WERI-Rb-1 (cell line): Measurements from ENCODE around the gene SPTBN5.

Experiments used
- DNase-seq: peaks from one replicate; pipeline ENCODE4 v3.0.0-alpha.2; 2020
- H3K27ac ChIP-seq: fragments of 250-450 bp; sonication (Bioruptor Pico); 2 replicates; pipeline ENCODE4 v1.5.1; 2020; ENCODE audit warnings: mild to moderate bottlenecking, moderate library complexity
- H3K27me3 ChIP-seq: fragments of 250-450 bp; sonication (Bioruptor Pico); 2 replicates; pipeline ENCODE4 v1.5.1; 2021; ENCODE audit warnings: mild to moderate bottlenecking, low read depth, moderate library complexity; ENCODE audit not compliant: insufficient read depth, severe bottlenecking
- H3K36me3 ChIP-seq: fragments of 250-450 bp; sonication (Bioruptor Pico); 2 replicates; pipeline ENCODE4 v1.5.1; 2020; ENCODE audit warnings: mild to moderate bottlenecking, moderate library complexity
- H3K4me3 ChIP-seq: 2 replicates; pipeline ENCODE4 v1.5.1; 2011; ENCODE audit warnings: low read depth, mild to moderate bottlenecking, control low read depth, low read length
- H3K9me3 ChIP-seq: fragments of 250-450 bp; sonication (Bioruptor Pico); 2 replicates; pipeline ENCODE4 v1.5.1; 2021; ENCODE audit warnings: mild to moderate bottlenecking, moderate library complexity; ENCODE audit not compliant: severe bottlenecking
- CTCF ChIP-seq: IDR thresholded peaks from 2 replicates; pipeline ENCODE4 v1.5.1; 2011; ENCODE audit warnings: low read depth, mild to moderate bottlenecking, control low read depth, inconsistent platforms, low read length

The SPTBN5 gene

GRCh38 chr15:41925086-41925608, 31.3 kb upstream of the SPTBN5 start:
- Histone ChIP-seq H3K27ac (no peak overlapping the region), H3K4me3 (no peak overlapping the region), H3K9me3 (no peaks in the 10 kb centered on the region), H3K27me3 (no peaks in the 10 kb centered on the region), H3K36me3 (no peaks in the 10 kb centered on the region)
- no peak for TF ChIP-seq CTCF
- DNase-seq, result no peak

- H3K36me3 ChIP-seq, result peaks cover 3% of the 10 kb centered on the region; the same call in 1 of the 2 replicates
- TF ChIP-seq CTCF, result no peak
- no peak for DNase-seq
- no peak overlapping the region for H3K4me3 ChIP-seq
- H3K27ac ChIP-seq, result no peak overlapping the region
- no peaks in the 10 kb centered on the region for H3K9me3 ChIP-seq
- H3K27me3 ChIP-seq, result no peaks in the 10 kb centered on the region
Observed at GRCh38 chr15:41923401-41923997, 29.6 kb upstream of the SPTBN5 start.

GRCh38 chr15:41922353-41922752, 28.5 kb upstream of the SPTBN5 start:
- no peak for TF ChIP-seq CTCF

GRCh38 chr15:41921639-41922038, 27.8 kb upstream of the SPTBN5 start:
- Histone ChIP-seq H3K27ac (no peak overlapping the region), H3K27me3 (no peaks in the 10 kb centered on the region), H3K36me3 (peaks cover 3% of the 10 kb centered on the region; the same call in 1 of the 2 replicates), H3K9me3 (no peaks in the 10 kb centered on the region), H3K4me3 (no peak overlapping the region)
- no peak for TF ChIP-seq CTCF
- no peak for DNase-seq

More at GRCh38 chr15:41922353-41922752, 28.5 kb upstream of the SPTBN5 start:
- Histone ChIP-seq H3K27ac (no peak overlapping the region), H3K4me3 (no peak overlapping the region), H3K27me3 (no peaks in the 10 kb centered on the region), H3K9me3 (no peaks in the 10 kb centered on the region), H3K36me3 (peaks cover 3% of the 10 kb centered on the region; the same call in 1 of the 2 replicates)
- no peak for DNase-seq

GRCh38 chr15:41921167-41921566, 27.3 kb upstream of the SPTBN5 start:
- Histone ChIP-seq H3K36me3 (peaks cover 3% of the 10 kb centered on the region; the same call in 1 of the 2 replicates), H3K27me3 (no peaks in the 10 kb centered on the region), H3K27ac (no peak overlapping the region), H3K9me3 (no peaks in the 10 kb centered on the region), H3K4me3 (no peak overlapping the region)
- TF ChIP-seq CTCF, result no peak
- DNase-seq, result no peak

DNA sequence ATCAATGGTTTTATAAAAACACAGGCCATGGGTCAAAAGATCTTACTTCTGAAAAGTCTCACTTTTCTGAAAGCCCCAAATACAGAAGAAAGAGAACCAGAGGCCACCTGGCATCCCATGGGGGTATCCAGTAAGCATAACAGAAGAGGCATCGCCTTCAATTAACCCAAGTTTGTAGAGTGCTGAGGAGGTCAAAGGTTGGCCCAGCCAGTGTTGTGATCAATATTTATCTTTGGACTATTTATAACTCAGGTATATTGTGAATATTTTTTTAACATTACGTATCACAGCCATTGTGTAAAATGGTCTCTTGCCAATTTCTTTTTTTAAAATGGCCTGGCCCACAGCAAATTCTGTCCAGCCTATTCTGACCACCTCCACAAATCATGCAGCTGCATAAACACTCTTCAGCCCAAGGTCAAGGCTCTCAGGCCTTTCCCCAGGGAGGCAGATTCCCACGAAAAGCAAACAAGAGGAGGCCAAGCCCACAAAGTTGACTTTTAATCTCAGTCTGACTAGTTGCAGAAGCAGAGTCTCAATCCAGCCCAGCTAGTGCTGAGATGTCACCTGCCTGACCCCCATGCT, 26.2 kb upstream of the SPTBN5 start:
- peaks cover 3% of the 10 kb centered on the region; the same call in 1 of the 2 replicates for H3K36me3 ChIP-seq
- no peak overlapping the region for H3K4me3 ChIP-seq
- TF ChIP-seq CTCF, result no peak
- no peaks in the 10 kb centered on the region for H3K27me3 ChIP-seq
- no peak overlapping the region for H3K27ac ChIP-seq
- no peaks in the 10 kb centered on the region for H3K9me3 ChIP-seq
- no peak for DNase-seq
